ENCODE data around the gene BCAS3.

BCAS3 gene

GRCh38 chr17:61380217-61380835 is 702.7 kb downstream of the BCAS3 start:
- DNase-seq (ENCODE audit: low read depth, low spot score), result no peak

- DNase-seq (ENCODE audit: low read depth, low spot score), result no peak
Observed at GRCh38 chr17:61380836-61381525, 703.3 kb downstream of the BCAS3 start.

GRCh38 chr17:61381537-61381936 is 703.9 kb downstream of the BCAS3 start:
- no peak for DNase-seq (ENCODE audit: low read depth, low spot score)

- no peak for DNase-seq (ENCODE audit: low read depth, low spot score)
Observed at GRCh38 chr17:61382796-61383688, 705.4 kb downstream of the BCAS3 start.

GRCh38 chr17:61383689-61384201 is 706.1 kb downstream of the BCAS3 start:
- no peak for DNase-seq (ENCODE audit: low read depth, low spot score)

GRCh38 chr17:61384354-61384691 is 706.7 kb downstream of the BCAS3 start:
- DNase-seq (ENCODE audit: low read depth, low spot score), result no peak

GRCh38 chr17:61384692-61385576 is 707.3 kb downstream of the BCAS3 start:
- DNase-seq (ENCODE audit: low read depth, low spot score), result no peak

- DNase-seq (ENCODE audit: low read depth, low spot score), result no peak
Observed at GRCh38 chr17:61385577-61386236, 708.1 kb downstream of the BCAS3 start.

GRCh38 chr17:61386251-61386650 is 708.6 kb downstream of the BCAS3 start:
- DNase-seq (ENCODE audit: low read depth, low spot score), result no peak

GRCh38 chr17:61387011-61387410 is 709.4 kb downstream of the BCAS3 start:
- no peak for DNase-seq (ENCODE audit: low read depth, low spot score)

- no peak for DNase-seq (ENCODE audit: low read depth, low spot score)
Observed at GRCh38 chr17:61387511-61388305, 710.1 kb downstream of the BCAS3 start.

- DNase-seq (ENCODE audit: low read depth, low spot score), result no peak
Observed at GRCh38 chr17:61388561-61389356, 711.1 kb downstream of the BCAS3 start.

GRCh38 chr17:61389670-61390478 is 712.2 kb downstream of the BCAS3 start:
- no peak for DNase-seq (ENCODE audit: low read depth, low spot score)

GRCh38 chr17:61390479-61390791 is 712.8 kb downstream of the BCAS3 start:
- DNase-seq (ENCODE audit: low read depth, low spot score), result no peak

- DNase-seq (ENCODE audit: low read depth, low spot score), result no peak
Observed at GRCh38 chr17:61391595-61392291, 714.1 kb downstream of the BCAS3 start.

GRCh38 chr17:61392679-61393078 is 715.0 kb downstream of the BCAS3 start:
- no peak for DNase-seq (ENCODE audit: low read depth, low spot score)

- no peak for DNase-seq (ENCODE audit: low read depth, low spot score)
Observed at GRCh38 chr17:61393550-61393903, 715.9 kb downstream of the BCAS3 start.

Measured in brain pericyte (primary cell).